Hematopoietic multipotent progenitor cell (in vitro differentiated cells): ENCODE data around the gene TMEM244. TPM values are rescaled to one million over a fixed set of nuclear protein-coding genes. Genes with fewer than 3 reads are reported as not detected.
"Not testable (repeated sequence)": the region's sequence is repeated elsewhere in the genome, so short reads cannot be mapped to it uniquely, and the experiment has no call there.

Source experiments
- DNase-seq, 3 donors: peaks; one replicate each; pipeline ENCODE4 v3.0.0-alpha.2; 2011 to 2015; ENCODE audit warnings: low read depth in 2 of 3, low spot score in 2 of 3
- small RNA-seq: library from RNA; depleted of rRNA; stranded (forward); fragments of <200 nt; gene quantifications from one replicate; pipeline ENCODE3, GENCODE V24; 2012
- total RNA-seq: library from RNA; depleted of rRNA; stranded (reverse); fragments of >200 nt; gene quantifications from one replicate; pipeline ENCODE4 v1.2.3, GENCODE V29; 2012

Gene TMEM244
- total RNA-seq, 1 donor: not detected

- DNase-seq: no peak
Observed at GRCh38 chr6:129817821-129818220, 43.3 kb downstream of the TMEM244 start.

- DNase-seq: no peak
Observed at GRCh38 chr6:129817332-129817731, 43.8 kb downstream of the TMEM244 start.

- DNase-seq: no peak
Observed at GRCh38 chr6:129812145-129812777, 48.9 kb downstream of the TMEM244 start.

- not testable (repeated sequence) for DNase-seq
Observed at GRCh38 chr6:129807141-129807540, 54.0 kb downstream of the TMEM244 start.

- DNase-seq: not testable (repeated sequence)
Observed at GRCh38 chr6:129802920-129803319, 58.2 kb downstream of the TMEM244 start.

- no peak for DNase-seq
Observed at GRCh38 chr6:129801909-129802308, 59.2 kb downstream of the TMEM244 start.

GRCh38 chr6:129795261-129795660 is 65.9 kb downstream of the TMEM244 start:
- no peak for DNase-seq

- DNase-seq: peak in 1 of 3 donors; percentile 36
Observed at GRCh38 chr6:129793447-129793846, 67.7 kb downstream of the TMEM244 start.

- no peak for DNase-seq
Observed at GRCh38 chr6:129792049-129792448, 69.1 kb downstream of the TMEM244 start.

GRCh38 chr6:129790785-129791184 is 70.3 kb downstream of the TMEM244 start:
- peak in 1 of 3 donors; percentile 39 for DNase-seq

GRCh38 chr6:129789974-129790373 is 71.1 kb downstream of the TMEM244 start:
- DNase-seq: no peak

GRCh38 chr6:129787816-129788215 is 73.3 kb downstream of the TMEM244 start:
- no peak for DNase-seq

GRCh38 chr6:129786548-129786947 is 74.6 kb downstream of the TMEM244 start:
- no peak for DNase-seq

- DNase-seq: no peak
Observed at GRCh38 chr6:129785756-129786135, 75.4 kb downstream of the TMEM244 start.

GRCh38 chr6:129785047-129785755 is 75.9 kb downstream of the TMEM244 start:
- DNase-seq: no peak

Small RNA genes lying within 50 kb of the gene (small RNA-seq; reads per million reads assigned to genes)
- gene AL451046.2: not detected

Other genes starting within 250 kb of the TMEM244 start
- gene ARHGAP18, start 151.1 kb downstream of the TMEM244 start, total RNA-seq: 2.2 TPM
- gene L3MBTL3, start 157.3 kb upstream of the TMEM244 start, total RNA-seq: 6.5 TPM